HCEC 1CT (cell line): ENCODE data around the gene FRMD4A.

Source experiments
- DNase-seq: peaks from one replicate; pipeline ENCODE4 v3.0.0-alpha.2; 2017

The FRMD4A gene

GRCh38 chr10:14330388-14331061 is at the start of gene FRMD4A:
FRMD4A (minus strand) TSS chr10:14330924.
- DNase-seq, result no peak

- no peak for DNase-seq
Measured at GRCh38 chr10:14379556-14380280, 49.0 kb upstream of the FRMD4A start.

- DNase-seq, result no peak
Measured at GRCh38 chr10:14378387-14378960, 47.8 kb upstream of the FRMD4A start.

GRCh38 chr10:14377591-14378175 is 47.0 kb upstream of the FRMD4A start:
- no peak for DNase-seq

GRCh38 chr10:14374745-14375445 is 44.2 kb upstream of the FRMD4A start:
- no peak for DNase-seq

GRCh38 chr10:14372606-14373005 is 41.9 kb upstream of the FRMD4A start:
- no peak for DNase-seq

GRCh38 chr10:14371581-14371980 is 40.9 kb upstream of the FRMD4A start:
- no peak for DNase-seq

- no peak for DNase-seq
Measured at GRCh38 chr10:14370894-14371293, 40.2 kb upstream of the FRMD4A start.

- no peak for DNase-seq
Measured at GRCh38 chr10:14369906-14370305, 39.2 kb upstream of the FRMD4A start.

- no peak for DNase-seq
Measured at GRCh38 chr10:14366760-14367159, 36.0 kb upstream of the FRMD4A start.

GRCh38 chr10:14365266-14365665 is 34.5 kb upstream of the FRMD4A start:
- no peak for DNase-seq

- DNase-seq, result no peak
Measured at GRCh38 chr10:14362104-14362503, 31.4 kb upstream of the FRMD4A start.

GRCh38 chr10:14360961-14361360 is 30.2 kb upstream of the FRMD4A start:
- no peak for DNase-seq

- DNase-seq, result no peak
Measured at GRCh38 chr10:14360515-14360914, 29.8 kb upstream of the FRMD4A start.

GRCh38 chr10:14358886-14359573 is 28.3 kb upstream of the FRMD4A start:
- DNase-seq, result no peak

- DNase-seq, result peak; percentile 4
Measured at GRCh38 chr10:14356921-14357320, 26.2 kb upstream of the FRMD4A start.

- no peak for DNase-seq
Measured at GRCh38 chr10:14355750-14356149, 25.0 kb upstream of the FRMD4A start.

- DNase-seq, result no peak
Measured at GRCh38 chr10:14353291-14353913, 22.7 kb upstream of the FRMD4A start.

GRCh38 chr10:14350006-14350405 is 19.3 kb upstream of the FRMD4A start:
- no peak for DNase-seq

GRCh38 chr10:14349081-14349480 is 18.4 kb upstream of the FRMD4A start:
- no peak for DNase-seq

GRCh38 chr10:14345262-14345661 is 14.5 kb upstream of the FRMD4A start:
- DNase-seq, result no peak
